GM12878 (cell line): ENCODE results near the gene ATF6.

ENCODE experiments used
- CTCF ChIP-seq, 3 experiments: IDR thresholded peaks in 2 of 3; conservative IDR thresholded peaks in 1 of 3; 2 replicates each; pipeline ENCODE4 v1.5.1; 2011; ENCODE audit warnings: low read depth in 3 of 3, low read length in 3 of 3, mild to moderate bottlenecking in 3 of 3, control low read depth in 2 of 3, moderate library complexity in 2 of 3, inconsistent platforms in 1 of 3, mixed read lengths in 1 of 3; ENCODE audit not compliant: control insufficient read depth in 2 of 3, insufficient read depth in 1 of 3; ENCODE audit errors: extremely low read depth in 1 of 3
- MYC ChIP-seq: IDR thresholded peaks from 2 replicates; pipeline ENCODE4 v1.6.1; 2011; ENCODE audit warnings: mild to moderate bottlenecking, low read length, moderate library complexity, inconsistent platforms; ENCODE audit not compliant: insufficient read depth, insufficient replicate concordance, insufficient read length, severe bottlenecking
- RCOR1 ChIP-seq: conservative IDR thresholded peaks from 2 replicates; pipeline ENCODE4 v1.6.1; 2012; ENCODE audit warnings: low read depth, low read length, improper control_type of control experiment
- SMARCA5 ChIP-seq: fragments of 450-650 bp; IDR thresholded peaks from 2 replicates; pipeline ENCODE4 v1.6.1; 2017; ENCODE audit warnings: mild to moderate bottlenecking
- SREBF1 ChIP-seq: IDR thresholded peaks from 2 replicates; pipeline ENCODE4 v1.6.1; 2012; ENCODE audit warnings: mild to moderate bottlenecking, low read length
- USF1 ChIP-seq: IDR thresholded peaks from 2 replicates; pipeline ENCODE4 v1.6.1; 2011; ENCODE audit warnings: borderline replicate concordance, low read depth, mild to moderate bottlenecking, moderate library complexity, mixed read lengths, low read length; ENCODE audit not compliant: insufficient read depth; ENCODE audit errors: extremely low read length

GRCh38 chr1:161908264-161908663 is 142.1 kb downstream of the ATF6 start:
- TF ChIP-seq RCOR1 = no peak
- TF ChIP-seq CTCF (IDR thresholded peaks at IDR 0.05 in 2 of 3, conservative IDR thresholded peaks at IDR 0.05 in 1 of 3; ENCODE audit: control insufficient read depth in 2 of 3, extremely low read depth in 1 of 3, insufficient read depth in 1 of 3, low read depth in 3 of 3, low read length in 3 of 3) = no peak
- no peak for TF ChIP-seq SMARCA5
- TF ChIP-seq SREBF1 = no peak
- no peak for TF ChIP-seq USF1
- no peak for TF ChIP-seq MYC
